SK-N-SH (cell line): Measurements from ENCODE around the gene FMN2. TPM values are rescaled to one million over a fixed set of nuclear protein-coding genes. Genes with fewer than 3 reads are reported as not detected.

Experiments
- CTCF ChIA-PET: fragments of 300-600, 350-600 bp; formaldehyde crosslinking; extraction: SDS; loops from one replicate; lab custom pipeline; 2021; lab: Yijun Ruan, JAX
- POLR2A ChIA-PET: fragments of 350-600 bp; sonication (Branson Sonifier 250); formaldehyde crosslinking; extraction: SDS; loops from one replicate; lab custom pipeline; 2020; ENCODE audit warnings: antibody characterized with exemption, inconsistent platforms; lab: Yijun Ruan, JAX
- DNase-seq: peaks from one replicate; pipeline ENCODE4 v3.0.0; 2012
- H2AFZ ChIP-seq: fragments of 200-600 bp; sonication (generic); 2 replicates; pipeline ENCODE4 v1.8.1; 2016; ENCODE audit warnings: antibody characterized with exemption, mild to moderate bottlenecking, low read depth
- H3F3A ChIP-seq: fragments of 200-600 bp; sonication (generic); replicated peaks from 2 replicates; pipeline ENCODE3; 2016; ENCODE audit warnings: antibody characterized with exemption, mild to moderate bottlenecking; ENCODE audit not compliant: insufficient read depth
- H3K27ac ChIP-seq, 2 experiments: fragments of 200-500 bp in 1 of 2; fragments of 200-600 bp in 1 of 2; sonication (Bioruptor generic) in 1 of 2; sonication (generic), shearing (Covaris generic) in 1 of 2; 2 replicates each; pipeline versions ENCODE4 v1.5.1 to v1.6.1; 2014 to 2016; ENCODE audit warnings: low read depth in 2 of 2, inconsistent platforms in 1 of 2, low read length in 1 of 2, mild to moderate bottlenecking in 1 of 2, mixed read lengths in 1 of 2
- H3K27me3 ChIP-seq: fragments of 200-600 bp; sonication (generic), shearing (Covaris generic); 2 replicates; pipeline ENCODE4 v1.6.1; 2016; ENCODE audit warnings: mixed run types; ENCODE audit not compliant: insufficient read depth
- H3K36me3 ChIP-seq, 2 experiments: fragments of 200-500 bp in 1 of 2; fragments of 200-600 bp in 1 of 2; sonication (Bioruptor generic) in 1 of 2; sonication (generic) in 1 of 2; replicated peaks in 1 of 2; 2 replicates each; pipeline versions ENCODE3 to v1.5.1; 2014 to 2016; ENCODE audit warnings: low read length in 1 of 2, mild to moderate bottlenecking in 1 of 2; ENCODE audit not compliant: insufficient read depth in 2 of 2, control insufficient read depth in 1 of 2
- H3K4me1 ChIP-seq, 2 experiments: fragments of 200-500 bp in 1 of 2; fragments of 200-600 bp in 1 of 2; sonication (Bioruptor generic) in 1 of 2; sonication (generic), shearing (Covaris generic) in 1 of 2; 2 replicates each; pipeline versions ENCODE4 v1.5.1 to v1.6.1; 2014 to 2016; ENCODE audit warnings: low read depth in 1 of 2, low read length in 1 of 2, mixed run types in 1 of 2; ENCODE audit not compliant: insufficient read depth in 2 of 2, control insufficient read depth in 1 of 2
- H3K4me2 ChIP-seq: fragments of 200-600 bp; sonication (generic), shearing (Covaris generic); 2 replicates; pipeline ENCODE4 v1.6.1; 2017; ENCODE audit warnings: mixed run types
- H3K4me3 ChIP-seq, 2 experiments: fragments of 200-500 bp in 1 of 2; fragments of 200-600 bp in 1 of 2; sonication (Bioruptor generic) in 1 of 2; sonication (generic), shearing (Covaris generic) in 1 of 2; 2 replicates each; pipeline versions ENCODE4 v1.5.1 to v1.8.1; 2014 to 2016; ENCODE audit warnings: low read depth in 2 of 2, inconsistent platforms in 1 of 2, low read length in 1 of 2, mild to moderate bottlenecking in 1 of 2, mixed read lengths in 1 of 2, moderate library complexity in 1 of 2
- H3K79me2 ChIP-seq: fragments of 200-600 bp; sonication (generic); 2 replicates; pipeline ENCODE4 v1.8.1; 2017; ENCODE audit warnings: mild to moderate bottlenecking; ENCODE audit not compliant: insufficient read depth
- H3K9ac ChIP-seq: fragments of 200-600 bp; sonication (generic); 2 replicates; pipeline ENCODE4 v1.6.1; 2017; ENCODE audit warnings: mixed run types
- H3K9me2 ChIP-seq: fragments of 200-600 bp; sonication (generic); 2 replicates; pipeline ENCODE4 v1.6.1; 2017; ENCODE audit warnings: mixed run types
- H3K9me3 ChIP-seq: fragments of 200-600 bp; sonication (generic); 2 replicates; pipeline ENCODE4 v1.6.1; 2017; ENCODE audit warnings: mixed run types, mild to moderate bottlenecking, moderate library complexity
- H4K20me1 ChIP-seq: fragments of 200-600 bp; sonication (generic); 2 replicates; pipeline ENCODE4 v1.6.1; 2017; ENCODE audit warnings: mild to moderate bottlenecking, mixed run types; ENCODE audit not compliant: insufficient read depth
- CHD2 ChIP-seq: fragments of 150-350 bp; IDR thresholded peaks from 2 replicates; pipeline ENCODE4 v1.6.1; 2018; ENCODE audit warnings: low read length; ENCODE audit not compliant: partially characterized antibody
- EP300 ChIP-seq, 2 experiments: IDR thresholded peaks; 2 replicates each; pipeline versions ENCODE4 v1.4.0 to v1.6.1; 2012; ENCODE audit warnings: borderline replicate concordance in 1 of 2, low read depth in 1 of 2, low read length in 1 of 2
- FOSL2 ChIP-seq: IDR thresholded peaks from 2 replicates; pipeline ENCODE4 v1.4.0; 2012; ENCODE audit warnings: low read depth, mild to moderate bottlenecking, moderate library complexity, borderline replicate concordance
- FOXJ3 ChIP-seq: sonication (generic); formaldehyde crosslinking; IDR thresholded peaks from 2 replicates; pipeline ENCODE4 v1.5.1; 2020; ENCODE audit warnings: mild to moderate bottlenecking, missing genetic modification reagents
- FOXM1 ChIP-seq: IDR thresholded peaks from 2 replicates; pipeline ENCODE4 v1.4.0; 2012; ENCODE audit warnings: low read depth, mild to moderate bottlenecking
- GABPA ChIP-seq: IDR thresholded peaks from 2 replicates; pipeline ENCODE4 v1.4.0; 2012; ENCODE audit warnings: low read depth, mild to moderate bottlenecking
- GATA2 ChIP-seq: sonication (generic); formaldehyde crosslinking; IDR thresholded peaks from 2 replicates; pipeline ENCODE4 v1.5.0; 2020; ENCODE audit warnings: mild to moderate bottlenecking, missing genetic modification reagents
- IRF3 ChIP-seq: fragments of 150-350 bp; IDR thresholded peaks from 2 replicates; pipeline ENCODE4 v1.6.1; 2016; ENCODE audit warnings: mild to moderate bottlenecking, low read depth, low read length
- MEF2A ChIP-seq: IDR thresholded peaks from 2 replicates; pipeline ENCODE4 v1.4.0; 2012; ENCODE audit warnings: low read depth, borderline replicate concordance
- MXI1 ChIP-seq: IDR thresholded peaks from 2 replicates; pipeline ENCODE4 v1.6.1; 2012; ENCODE audit warnings: mild to moderate bottlenecking, low read depth, low read length, improper control_type of control experiment
- NRF1 ChIP-seq: IDR thresholded peaks from 2 replicates; pipeline ENCODE4 v1.6.1; 2012; ENCODE audit warnings: low read depth, mild to moderate bottlenecking, low read length
- RCOR1 ChIP-seq: fragments of 150-350 bp; IDR thresholded peaks from 2 replicates; pipeline ENCODE4 v1.6.1; 2017; ENCODE audit warnings: antibody characterized with exemption, low read length
- REST ChIP-seq: IDR thresholded peaks from 2 replicates; pipeline ENCODE4 v1.6.1; 2012; ENCODE audit warnings: mild to moderate bottlenecking, low read depth, low read length, moderate library complexity
- RFX5 ChIP-seq: IDR thresholded peaks from 2 replicates; pipeline ENCODE4 v1.6.1; 2012; ENCODE audit warnings: mild to moderate bottlenecking, improper control_type of control experiment, low read length
- RXRA ChIP-seq: IDR thresholded peaks from 2 replicates; pipeline ENCODE4 v1.4.0; 2012; ENCODE audit warnings: low read depth, mild to moderate bottlenecking, borderline replicate concordance
- SIN3A ChIP-seq: IDR thresholded peaks from 2 replicates; pipeline ENCODE4 v1.6.1; 2012; ENCODE audit warnings: low read depth, mild to moderate bottlenecking, low read length, moderate library complexity, borderline replicate concordance
- SMC3 ChIP-seq: IDR thresholded peaks from 2 replicates; pipeline ENCODE4 v1.6.1; 2012; ENCODE audit warnings: low read depth, low read length, improper control_type of control experiment
- TAF1 ChIP-seq: IDR thresholded peaks from 2 replicates; pipeline ENCODE4 v1.6.1; 2012; ENCODE audit warnings: low read depth, mild to moderate bottlenecking, low read length, moderate library complexity, borderline replicate concordance
- USF2 ChIP-seq: fragments of 150-350 bp; IDR thresholded peaks from 2 replicates; pipeline ENCODE4 v1.6.1; 2017; ENCODE audit warnings: antibody characterized with exemption, low read length, low read depth, borderline replicate concordance
- polyA plus RNA-seq, 3 experiments: library from polyadenylated mRNA; depleted of rRNA; stranded (reverse); fragments of >200 nt; gene quantifications; 2 replicates each; pipeline ENCODE4 v1.2.3, GENCODE V29; 2012

Gene FMN2
- polyA plus RNA-seq, 1 of the 3 experiments (the other 2 are of a cell fraction): 7.2 TPM

- no peak for TF ChIP-seq REST
- no peak for TF ChIP-seq GABPA
- peak; percentile 81; the same call in 1 of the 2 replicates for TF ChIP-seq RCOR1
- TF ChIP-seq USF2: no peak
- no peak for TF ChIP-seq RFX5
- TF ChIP-seq, all 33 proteins: peak for 18
Observed at GRCh38 chr1:240237305-240237721, 145.6 kb downstream of the FMN2 start (continued).

DNA sequence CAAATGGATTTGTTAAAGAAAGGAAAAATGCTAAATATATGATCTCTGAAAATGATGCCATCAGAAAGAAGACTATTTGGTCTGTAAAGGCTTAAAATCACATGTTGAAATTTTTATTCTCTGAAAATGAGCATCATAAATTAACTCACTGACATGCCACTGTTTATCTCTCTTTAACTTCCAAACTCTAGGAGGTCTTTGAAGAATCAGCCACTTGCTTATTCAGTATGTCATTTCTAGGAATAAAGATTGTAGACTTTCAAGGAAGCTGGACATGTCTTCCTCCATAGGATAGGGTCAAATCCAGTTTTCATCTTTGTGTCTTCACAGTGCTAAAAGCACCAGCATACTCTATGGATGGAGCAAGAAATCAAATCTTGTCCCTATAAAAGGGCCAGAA is 147.6 kb downstream of the FMN2 start:
- ChIA-PET CTCF (no interaction called here), POLR2A (no interaction called here)
- no peak for DNase-seq
- no peak overlapping the region for H3K27ac ChIP-seq
- peaks cover 21 to 26% of the 10 kb centered on the region in 2 experiments for H3K36me3 ChIP-seq
- no peaks in the 10 kb centered on the region for H4K20me1 ChIP-seq
- peaks cover 27 to 36% of the 10 kb centered on the region in 2 experiments for H3K4me1 ChIP-seq
- TF ChIP-seq GATA2 (CRISPR knock-in tag): no peak
- no peak for TF ChIP-seq FOSL2
- TF ChIP-seq MEF2A: no peak
- no peak for TF ChIP-seq SIN3A
- TF ChIP-seq TAF1: no peak
- no peak for TF ChIP-seq NRF1
- no peak for TF ChIP-seq MXI1
- TF ChIP-seq SMC3: no peak
- no peak for TF ChIP-seq FOXJ3 (CRISPR knock-in tag)
- TF ChIP-seq RCOR1: no peak
- no peak for TF ChIP-seq RXRA
- TF ChIP-seq EP300 (IDR thresholded peaks at IDR 0.05; ENCODE audit: borderline replicate concordance in 1 of 2, low read depth in 1 of 2, low read length in 1 of 2): no peak
- no peak for TF ChIP-seq CHD2
- no peak for TF ChIP-seq IRF3
- no peak for TF ChIP-seq FOXM1
- H3K4me3 ChIP-seq: no peak overlapping the region
- peaks cover 68% of the 10 kb centered on the region for H3F3A ChIP-seq
- H3K9ac ChIP-seq: no peak overlapping the region
- peaks cover 17% of the 10 kb centered on the region; the same call in 1 of the 2 replicates for H3K79me2 ChIP-seq
- H3K4me2 ChIP-seq: no peak overlapping the region
- no peaks in the 10 kb centered on the region for H3K27me3 ChIP-seq
- no peaks in the 10 kb centered on the region for H3K9me2 ChIP-seq
- H3K9me3 ChIP-seq: no peaks in the 10 kb centered on the region
- no peak overlapping the region for H2AFZ ChIP-seq
